ENCODE measurements around the gene MTHFSD. TPM values are rescaled to one million over a fixed set of nuclear protein-coding genes. Genes with fewer than 3 reads are reported as not detected.

Gene MTHFSD
- total RNA-seq, 1 experiment from 2014 or later = 47.8 TPM

DNA sequence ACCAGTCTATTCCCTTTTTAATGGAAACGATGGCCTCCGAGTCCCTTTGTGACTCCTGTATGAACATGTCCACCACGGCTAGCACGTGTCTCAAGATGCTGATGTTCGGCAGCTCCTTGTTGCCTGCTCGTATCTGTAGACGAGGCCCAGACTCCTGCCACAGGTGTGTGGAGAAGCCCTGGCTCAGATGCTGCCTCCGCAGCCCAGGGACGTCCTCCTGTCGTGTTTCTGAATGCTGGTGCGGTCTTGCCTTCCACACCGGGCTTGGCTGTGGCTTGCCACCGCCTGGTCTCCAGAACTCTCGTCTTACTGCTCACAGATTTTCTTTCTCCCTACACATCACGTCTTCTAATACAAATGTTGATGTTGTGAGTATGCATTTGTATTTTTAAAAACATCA lies 27.7 kb downstream of the MTHFSD start:
- H3K4me3 Mint-ChIP-seq (ENCODE audit: low read depth, unreplicated experiment) = no peak overlapping the region
- H3K4me1 Mint-ChIP-seq (ENCODE audit: low read depth, unreplicated experiment) = no peaks in the 10 kb centered on the region
- peaks cover 20% of the 10 kb centered on the region for H3K36me3 Mint-ChIP-seq (ENCODE audit: insufficient read depth, unreplicated experiment)
- peaks cover 49% of the 10 kb centered on the region for H3K27me3 Mint-ChIP-seq (ENCODE audit: unreplicated experiment)
- intact Hi-C loops (cut with micrococcal nuclease; ENCODE audit: unreplicated experiment) = no loop called here
- BruUV-seq (replicated peaks) = no TSS peak
- TF ChIP-seq, protein P1, sequence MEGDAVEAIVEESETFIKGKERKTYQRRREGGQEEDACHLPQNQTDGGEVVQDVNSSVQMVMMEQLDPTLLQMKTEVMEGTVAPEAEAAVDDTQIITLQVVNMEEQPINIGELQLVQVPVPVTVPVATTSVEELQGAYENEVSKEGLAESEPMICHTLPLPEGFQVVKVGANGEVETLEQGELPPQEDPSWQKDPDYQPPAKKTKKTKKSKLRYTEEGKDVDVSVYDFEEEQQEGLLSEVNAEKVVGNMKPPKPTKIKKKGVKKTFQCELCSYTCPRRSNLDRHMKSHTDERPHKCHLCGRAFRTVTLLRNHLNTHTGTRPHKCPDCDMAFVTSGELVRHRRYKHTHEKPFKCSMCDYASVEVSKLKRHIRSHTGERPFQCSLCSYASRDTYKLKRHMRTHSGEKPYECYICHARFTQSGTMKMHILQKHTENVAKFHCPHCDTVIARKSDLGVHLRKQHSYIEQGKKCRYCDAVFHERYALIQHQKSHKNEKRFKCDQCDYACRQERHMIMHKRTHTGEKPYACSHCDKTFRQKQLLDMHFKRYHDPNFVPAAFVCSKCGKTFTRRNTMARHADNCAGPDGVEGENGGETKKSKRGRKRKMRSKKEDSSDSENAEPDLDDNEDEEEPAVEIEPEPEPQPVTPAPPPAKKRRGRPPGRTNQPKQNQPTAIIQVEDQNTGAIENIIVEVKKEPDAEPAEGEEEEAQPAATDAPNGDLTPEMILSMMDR (IDR thresholded peaks at IDR 0.05; ENCODE audit: unreplicated experiment) = no peak
- DNase-seq = no peak
- H3K9me3 Mint-ChIP-seq (ENCODE audit: low read depth, unreplicated experiment) = peaks cover 5% of the 10 kb centered on the region
- CTCF ChIA-PET = no interaction called here
- H3K27ac Mint-ChIP-seq (ENCODE audit: unreplicated experiment) = peak overlapping the region; percentile 16

DNA sequence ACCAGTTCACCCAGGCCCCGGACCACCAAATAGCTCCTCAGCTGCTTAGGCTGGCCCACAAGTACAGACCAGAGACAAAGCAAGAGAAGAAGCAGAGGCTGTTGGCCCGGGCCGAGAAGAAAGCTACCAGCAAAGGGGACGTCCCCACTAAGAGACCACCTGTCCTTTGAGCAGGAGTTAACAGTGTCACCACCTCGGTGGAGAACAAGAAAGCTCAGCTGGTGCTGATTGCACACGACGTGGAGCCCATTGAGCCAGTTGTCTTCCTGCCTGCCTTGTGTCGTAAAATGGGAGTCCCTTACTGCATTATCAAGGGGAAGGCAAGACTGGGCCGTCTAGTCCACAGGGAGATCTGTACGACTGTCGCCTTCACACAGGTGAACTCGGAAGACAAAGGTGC lies 29.3 kb downstream of the MTHFSD start:
- peaks cover 66% of the 10 kb centered on the region for H3K27me3 Mint-ChIP-seq (ENCODE audit: unreplicated experiment)
- CTCF ChIA-PET = no interaction called here
- no peak for DNase-seq

DNA sequence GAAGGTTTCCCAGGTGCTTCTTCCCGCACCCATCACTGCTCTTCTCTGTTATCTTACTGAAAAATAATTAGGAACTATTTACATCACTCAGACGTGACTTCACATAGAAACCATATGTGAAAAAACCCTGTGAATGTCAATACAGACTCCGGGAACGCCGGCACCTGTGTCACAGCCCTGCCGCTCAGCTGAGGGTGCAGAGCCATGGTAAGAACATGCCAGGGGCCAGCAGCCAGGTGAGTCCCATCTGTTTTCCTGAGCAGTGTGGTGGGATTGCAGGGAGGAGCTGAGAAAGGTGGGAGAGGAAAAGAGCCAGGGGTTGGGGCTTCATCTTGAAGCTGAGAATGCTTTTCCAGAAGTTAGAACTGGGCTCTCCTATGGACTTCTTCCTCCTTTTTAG lies 31.0 kb downstream of the MTHFSD start:
- DNase-seq = no peak
- no TSS peak for BruUV-seq (replicated peaks)
- peaks cover 80% of the 10 kb centered on the region for H3K27me3 Mint-ChIP-seq (ENCODE audit: unreplicated experiment)
- H3K9me3 Mint-ChIP-seq (ENCODE audit: low read depth, unreplicated experiment) = peaks cover 3% of the 10 kb centered on the region
- H3K4me3 Mint-ChIP-seq (ENCODE audit: low read depth, unreplicated experiment) = no peak overlapping the region
- TF ChIP-seq, protein P1 (IDR thresholded peaks at IDR 0.05; ENCODE audit: unreplicated experiment) = no peak
- no peak overlapping the region for H3K27ac Mint-ChIP-seq (ENCODE audit: unreplicated experiment)
- intact Hi-C loops (cut with micrococcal nuclease; ENCODE audit: unreplicated experiment) = no loop called here
- no peaks in the 10 kb centered on the region for H3K4me1 Mint-ChIP-seq (ENCODE audit: low read depth, unreplicated experiment)
- peaks cover 5% of the 10 kb centered on the region for H3K36me3 Mint-ChIP-seq (ENCODE audit: insufficient read depth, unreplicated experiment)
- CTCF ChIA-PET = no interaction called here

More for the DNA sequence above, 29.3 kb downstream of the MTHFSD start:
- Mint-ChIP-seq H3K9me3 (ENCODE audit: low read depth, unreplicated experiment) (peaks cover 5% of the 10 kb centered on the region), H3K36me3 (ENCODE audit: insufficient read depth, unreplicated experiment) (peaks cover 11% of the 10 kb centered on the region), H3K27ac (ENCODE audit: unreplicated experiment) (no peak overlapping the region), H3K4me3 (ENCODE audit: low read depth, unreplicated experiment) (no peak overlapping the region), H3K4me1 (ENCODE audit: low read depth, unreplicated experiment) (no peaks in the 10 kb centered on the region)
- BruUV-seq (replicated peaks) = no TSS peak
- TF ChIP-seq, protein P1 (IDR thresholded peaks at IDR 0.05; ENCODE audit: unreplicated experiment) = no peak
- intact Hi-C loops (cut with micrococcal nuclease; ENCODE audit: unreplicated experiment) = no loop called here

DNA sequence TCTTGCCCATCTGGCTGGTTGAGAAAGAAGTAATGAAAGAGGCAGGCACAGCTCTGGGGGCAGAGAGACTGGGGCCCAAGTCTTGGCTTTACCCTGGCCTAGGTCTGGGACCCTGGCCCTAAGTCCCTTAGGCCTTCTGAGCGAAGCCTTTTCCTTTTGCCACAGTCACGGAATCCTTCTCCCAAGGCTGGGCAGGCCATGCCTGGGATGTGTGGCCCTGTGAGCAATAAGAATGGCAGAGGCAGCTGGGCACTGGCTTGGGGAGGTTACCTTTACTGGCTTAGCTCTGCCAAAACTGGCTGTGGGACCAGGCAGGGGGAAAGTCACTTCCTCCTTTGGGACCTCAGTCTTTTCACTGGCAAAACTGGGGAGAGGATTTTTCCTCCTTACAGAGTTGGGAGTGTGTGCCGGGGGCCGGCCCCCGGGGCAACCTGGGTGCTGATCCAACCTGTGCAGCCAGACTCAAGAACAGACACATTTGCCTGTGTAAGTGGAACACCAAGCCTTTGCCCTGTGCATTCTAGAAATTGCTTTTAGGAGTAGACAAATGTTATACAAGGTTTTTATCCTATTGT lies 31.8 kb downstream of the MTHFSD start:
- DNase-seq = no peak
- Mint-ChIP-seq H3K36me3 (ENCODE audit: insufficient read depth, unreplicated experiment) (peaks cover 3% of the 10 kb centered on the region), H3K4me1 (ENCODE audit: low read depth, unreplicated experiment) (no peaks in the 10 kb centered on the region), H3K27ac (ENCODE audit: unreplicated experiment) (no peak overlapping the region), H3K9me3 (ENCODE audit: low read depth, unreplicated experiment) (peaks cover 3% of the 10 kb centered on the region), H3K4me3 (ENCODE audit: low read depth, unreplicated experiment) (no peak overlapping the region), H3K27me3 (ENCODE audit: unreplicated experiment) (peaks cover 88% of the 10 kb centered on the region)
- no TSS peak for BruUV-seq (replicated peaks)
- intact Hi-C loops (cut with micrococcal nuclease; ENCODE audit: unreplicated experiment) = no loop called here
- CTCF ChIA-PET = no interaction called here
- TF ChIP-seq, protein P1 (IDR thresholded peaks at IDR 0.05; ENCODE audit: unreplicated experiment) = no peak

All from Calu3 (cell line).